Tibial nerve (tissue), 3 donors: ENCODE results near the gene ATP5ME.

Experiments
- CTCF ChIP-seq, 5 experiments: fragments of 200-600 bp in 3 of 5; fragments of 450-650 bp in 2 of 5; sonication (generic) in 3 of 5; IDR thresholded peaks; one replicate each; pipeline ENCODE4 v1.5.1; 2016 to 2019; ENCODE audit warnings: antibody characterized with exemption in 5 of 5, mild to moderate bottlenecking in 3 of 5, moderate library complexity in 2 of 5
- POLR2A ChIP-seq, 2 donors: fragments of 450-650 bp; IDR thresholded peaks; one replicate each; pipeline ENCODE4 v1.6.1; 2017; ENCODE audit warnings: antibody characterized with exemption in 2 of 2, mild to moderate bottlenecking in 2 of 2, moderate library complexity in 2 of 2

- TF ChIP-seq CTCF (IDR thresholded peaks at IDR 0.05) (peak; percentile 43 to 76 (median 57)), POLR2A (IDR thresholded peaks at IDR 0.05) (no peak)
These were observed 10.0 kb upstream of the ATP5ME start for GRCh38 chr4:683982-684622.
